ENCODE results near the gene RABGEF1. TPM values are rescaled to one million over a fixed set of nuclear protein-coding genes. Genes with fewer than 3 reads are reported as not detected.
"Not testable (repeated sequence)": the region's sequence is repeated elsewhere in the genome, so short reads cannot be mapped to it uniquely, and the experiment has no call there.

The RABGEF1 gene
- polyA plus RNA-seq, 1 of the 3 experiments (the other 2 are of a cell fraction) = 25.6 TPM

DNA sequence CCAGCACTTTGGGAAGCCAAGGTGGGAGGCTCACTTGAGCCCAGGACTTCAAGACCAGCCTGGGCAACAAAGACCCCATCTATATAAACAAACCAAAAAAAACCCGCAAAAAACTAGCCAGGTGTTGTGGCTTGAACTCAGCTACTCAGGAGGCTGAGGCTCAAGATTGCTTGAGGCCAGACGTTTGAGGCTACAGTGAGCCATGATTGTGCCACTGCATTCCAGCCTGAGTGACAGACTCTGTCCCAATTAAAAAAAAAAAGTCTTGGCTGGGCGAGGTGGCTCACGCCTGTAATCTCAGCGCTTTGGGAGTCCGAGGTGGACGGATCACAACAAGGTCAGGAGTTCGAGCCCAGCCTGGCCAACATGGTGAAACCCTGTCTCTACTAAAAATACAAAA lies 11.4 kb downstream of the RABGEF1 start:
- H3K9me3 ChIP-seq = no peaks in the 10 kb centered on the region
- no peak overlapping the region for H2AFZ ChIP-seq (ENCODE audit: low read depth)
- no peaks in the 10 kb centered on the region for H3K9me2 ChIP-seq
- peaks cover 0 to 14% of the 10 kb centered on the region in 2 experiments; a peak in 2 of 4 replicates for H3K4me1 ChIP-seq (ENCODE audit: control insufficient read depth in 1 of 2, insufficient read depth in 2 of 2, low read depth in 1 of 2, low read length in 1 of 2)
- H3K36me3 ChIP-seq (replicated peaks in 1 of 2; ENCODE audit: control insufficient read depth in 1 of 2, insufficient read depth in 2 of 2, low read length in 1 of 2) = peaks cover 0 to 8% of the 10 kb centered on the region in 2 experiments
- H3K4me2 ChIP-seq = no peak overlapping the region
- ChIA-PET CTCF (interaction anchor here (0.7 to 1.0 kb wide), 2 partner anchors 193 to 194 kb away, joined by 3 to 4 read pairs; no protein-coding TSS in a partner anchor), POLR2A (no interaction called here)
- no peak overlapping the region for H3K9ac ChIP-seq
- TF ChIP-seq POLR2AphosphoS5 (IDR thresholded peaks at IDR 0.05; ENCODE audit: low read depth, low read length) (no peak), JUND (IDR thresholded peaks at IDR 0.05) (no peak)
- peaks cover 100% of the 10 kb centered on the region for H3K79me2 ChIP-seq (ENCODE audit: insufficient read depth)
- H3F3A ChIP-seq (replicated peaks; ENCODE audit: insufficient read depth) = peaks cover 5% of the 10 kb centered on the region
- DNase-seq = no peak
- H3K4me3 ChIP-seq (ENCODE audit: low read depth in 2 of 2, low read length in 1 of 2) = no peak overlapping the region
- 95% methylated on average over 8 of the region's 8 CpGs for WGBS (ENCODE audit: low lambda C conversion rate)
- H3K27me3 ChIP-seq (ENCODE audit: insufficient read depth) = no peaks in the 10 kb centered on the region
- H3K27ac ChIP-seq (ENCODE audit: low read depth in 2 of 2, low read length in 1 of 2) = no peak overlapping the region
- H4K20me1 ChIP-seq (ENCODE audit: insufficient read depth) = peaks cover 91% of the 10 kb centered on the region

DNA sequence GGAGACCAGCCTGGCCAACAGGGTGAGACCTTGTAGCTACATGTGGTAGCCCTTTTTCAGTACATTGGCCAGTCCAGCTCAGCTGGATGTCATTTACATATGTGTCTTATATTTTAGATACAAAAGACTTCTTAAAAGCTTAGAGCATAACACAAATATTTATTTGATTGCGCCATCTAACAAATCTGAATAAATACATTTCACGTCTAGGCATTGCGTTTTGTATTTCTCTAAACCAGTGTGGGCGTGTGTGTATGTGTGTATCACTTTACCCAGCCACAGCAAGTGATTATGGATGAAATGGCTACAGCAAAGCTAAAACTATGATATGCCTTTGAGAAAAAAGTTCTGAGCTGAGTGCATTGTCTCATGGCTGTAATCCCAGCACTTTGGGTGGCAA lies 14.0 kb downstream of the RABGEF1 start:
- POLR2A ChIA-PET = no interaction called here

DNA sequence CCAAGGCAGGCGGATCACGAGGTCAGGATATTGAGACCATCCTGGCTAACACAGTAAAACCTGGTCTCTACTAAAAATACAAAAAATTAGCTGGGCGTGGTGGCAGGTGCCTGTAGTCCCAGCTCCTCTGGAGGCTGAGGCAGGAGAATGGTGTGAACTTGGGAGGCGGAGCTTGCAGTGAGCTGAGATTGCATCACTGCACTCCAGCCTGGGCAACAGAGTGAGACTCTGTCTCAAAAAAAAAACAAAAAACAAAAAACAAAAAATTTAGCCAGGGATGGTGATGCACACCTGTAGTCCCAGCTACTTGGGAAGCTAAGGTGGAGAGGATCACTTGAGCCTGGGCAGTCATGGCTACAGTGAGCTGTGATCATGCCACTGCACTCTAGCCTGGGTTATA lies 14.5 kb downstream of the RABGEF1 start:
- H3K4me2 ChIP-seq; H3K9me2 ChIP-seq; DNase-seq; H3K4me3 ChIP-seq (ENCODE audit: low read depth in 2 of 2, low read length in 1 of 2); H3K9ac ChIP-seq; H3F3A ChIP-seq (replicated peaks; ENCODE audit: insufficient read depth); H2AFZ ChIP-seq (ENCODE audit: low read depth); POLR2A ChIA-PET; H3K9me3 ChIP-seq; H3K27ac ChIP-seq (ENCODE audit: low read depth in 2 of 2, low read length in 1 of 2); H3K27me3 ChIP-seq (ENCODE audit: insufficient read depth); H3K4me1 ChIP-seq (ENCODE audit: control insufficient read depth in 1 of 2, insufficient read depth in 2 of 2, low read depth in 1 of 2, low read length in 1 of 2): not testable (repeated sequence)
- peaks cover 70% of the 10 kb centered on the region for H4K20me1 ChIP-seq (ENCODE audit: insufficient read depth)
- WGBS (ENCODE audit: low lambda C conversion rate) = 98% methylated on average over 4 of the region's 4 CpGs
- CTCF ChIA-PET = interaction anchor here (1.6 kb wide), 1 partner anchor 12 kb away, joined by 4 read pairs; no protein-coding TSS in a partner anchor
- peaks cover 100% of the 10 kb centered on the region for H3K79me2 ChIP-seq (ENCODE audit: insufficient read depth)
- H3K36me3 ChIP-seq (replicated peaks in 1 of 2; ENCODE audit: control insufficient read depth in 1 of 2, insufficient read depth in 2 of 2, low read length in 1 of 2) = peaks cover 5 to 25% of the 10 kb centered on the region in 2 experiments

More for the DNA sequence above, 14.0 kb downstream of the RABGEF1 start:
- no peak overlapping the region for H3K4me3 ChIP-seq (ENCODE audit: low read depth in 2 of 2, low read length in 1 of 2)
- H3K9me2 ChIP-seq = no peaks in the 10 kb centered on the region
- H3K9ac ChIP-seq = no peak overlapping the region
- H2AFZ ChIP-seq (ENCODE audit: low read depth) = no peak overlapping the region
- no peaks in the 10 kb centered on the region for H3K27me3 ChIP-seq (ENCODE audit: insufficient read depth)
- H3K79me2 ChIP-seq (ENCODE audit: insufficient read depth) = peaks cover 100% of the 10 kb centered on the region
- H3K36me3 ChIP-seq (replicated peaks in 1 of 2; ENCODE audit: control insufficient read depth in 1 of 2, insufficient read depth in 2 of 2, low read length in 1 of 2) = peaks cover 5 to 20% of the 10 kb centered on the region in 2 experiments
- DNase-seq = no peak
- no peaks in the 10 kb centered on the region for H3K9me3 ChIP-seq
- no peaks in the 10 kb centered on the region; a peak in 1 of 4 replicates for H3K4me1 ChIP-seq (ENCODE audit: control insufficient read depth in 1 of 2, insufficient read depth in 2 of 2, low read depth in 1 of 2, low read length in 1 of 2)
- H3K27ac ChIP-seq (ENCODE audit: low read depth in 2 of 2, low read length in 1 of 2) = no peak overlapping the region
- CTCF ChIA-PET = interaction anchor here (1.6 kb wide), 1 partner anchor 11 kb away, joined by 4 read pairs; no protein-coding TSS in a partner anchor
- 96% methylated on average over 4 of the region's 4 CpGs for WGBS (ENCODE audit: low lambda C conversion rate)
- H4K20me1 ChIP-seq (ENCODE audit: insufficient read depth) = peaks cover 76% of the 10 kb centered on the region
- H3F3A ChIP-seq (replicated peaks; ENCODE audit: insufficient read depth) = peaks cover 5% of the 10 kb centered on the region
- no peak for TF ChIP-seq CHD2 (IDR thresholded peaks at IDR 0.05; ENCODE audit: low read length, partially characterized antibody)
- TF ChIP-seq, protein P1, sequence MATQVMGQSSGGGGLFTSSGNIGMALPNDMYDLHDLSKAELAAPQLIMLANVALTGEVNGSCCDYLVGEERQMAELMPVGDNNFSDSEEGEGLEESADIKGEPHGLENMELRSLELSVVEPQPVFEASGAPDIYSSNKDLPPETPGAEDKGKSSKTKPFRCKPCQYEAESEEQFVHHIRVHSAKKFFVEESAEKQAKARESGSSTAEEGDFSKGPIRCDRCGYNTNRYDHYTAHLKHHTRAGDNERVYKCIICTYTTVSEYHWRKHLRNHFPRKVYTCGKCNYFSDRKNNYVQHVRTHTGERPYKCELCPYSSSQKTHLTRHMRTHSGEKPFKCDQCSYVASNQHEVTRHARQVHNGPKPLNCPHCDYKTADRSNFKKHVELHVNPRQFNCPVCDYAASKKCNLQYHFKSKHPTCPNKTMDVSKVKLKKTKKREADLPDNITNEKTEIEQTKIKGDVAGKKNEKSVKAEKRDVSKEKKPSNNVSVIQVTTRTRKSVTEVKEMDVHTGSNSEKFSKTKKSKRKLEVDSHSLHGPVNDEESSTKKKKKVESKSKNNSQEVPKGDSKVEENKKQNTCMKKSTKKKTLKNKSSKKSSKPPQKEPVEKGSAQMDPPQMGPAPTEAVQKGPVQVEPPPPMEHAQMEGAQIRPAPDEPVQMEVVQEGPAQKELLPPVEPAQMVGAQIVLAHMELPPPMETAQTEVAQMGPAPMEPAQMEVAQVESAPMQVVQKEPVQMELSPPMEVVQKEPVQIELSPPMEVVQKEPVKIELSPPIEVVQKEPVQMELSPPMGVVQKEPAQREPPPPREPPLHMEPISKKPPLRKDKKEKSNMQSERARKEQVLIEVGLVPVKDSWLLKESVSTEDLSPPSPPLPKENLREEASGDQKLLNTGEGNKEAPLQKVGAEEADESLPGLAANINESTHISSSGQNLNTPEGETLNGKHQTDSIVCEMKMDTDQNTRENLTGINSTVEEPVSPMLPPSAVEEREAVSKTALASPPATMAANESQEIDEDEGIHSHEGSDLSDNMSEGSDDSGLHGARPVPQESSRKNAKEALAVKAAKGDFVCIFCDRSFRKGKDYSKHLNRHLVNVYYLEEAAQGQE (IDR thresholded peaks at IDR 0.05; ENCODE audit: low read depth, low read length) = no peak
- TF ChIP-seq RXRA (IDR thresholded peaks at IDR 0.05; ENCODE audit: borderline replicate concordance, low read depth) = no peak
- TF ChIP-seq, protein P2, sequence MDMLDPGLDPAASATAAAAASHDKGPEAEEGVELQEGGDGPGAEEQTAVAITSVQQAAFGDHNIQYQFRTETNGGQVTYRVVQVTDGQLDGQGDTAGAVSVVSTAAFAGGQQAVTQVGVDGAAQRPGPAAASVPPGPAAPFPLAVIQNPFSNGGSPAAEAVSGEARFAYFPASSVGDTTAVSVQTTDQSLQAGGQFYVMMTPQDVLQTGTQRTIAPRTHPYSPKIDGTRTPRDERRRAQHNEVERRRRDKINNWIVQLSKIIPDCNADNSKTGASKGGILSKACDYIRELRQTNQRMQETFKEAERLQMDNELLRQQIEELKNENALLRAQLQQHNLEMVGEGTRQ (IDR thresholded peaks at IDR 0.05; ENCODE audit: borderline replicate concordance, low read depth, low read length) = no peak
- no peak for TF ChIP-seq POLR2AphosphoS5 (IDR thresholded peaks at IDR 0.05; ENCODE audit: low read depth, low read length)
- TF ChIP-seq MXI1 (IDR thresholded peaks at IDR 0.05; ENCODE audit: low read depth, low read length) = no peak
- TF ChIP-seq, protein P3, sequence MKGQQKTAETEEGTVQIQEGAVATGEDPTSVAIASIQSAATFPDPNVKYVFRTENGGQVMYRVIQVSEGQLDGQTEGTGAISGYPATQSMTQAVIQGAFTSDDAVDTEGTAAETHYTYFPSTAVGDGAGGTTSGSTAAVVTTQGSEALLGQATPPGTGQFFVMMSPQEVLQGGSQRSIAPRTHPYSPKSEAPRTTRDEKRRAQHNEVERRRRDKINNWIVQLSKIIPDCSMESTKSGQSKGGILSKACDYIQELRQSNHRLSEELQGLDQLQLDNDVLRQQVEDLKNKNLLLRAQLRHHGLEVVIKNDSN (IDR thresholded peaks at IDR 0.05; ENCODE audit: borderline replicate concordance, low read depth) = no peak
- H3K4me2 ChIP-seq = no peak overlapping the region

DNA sequence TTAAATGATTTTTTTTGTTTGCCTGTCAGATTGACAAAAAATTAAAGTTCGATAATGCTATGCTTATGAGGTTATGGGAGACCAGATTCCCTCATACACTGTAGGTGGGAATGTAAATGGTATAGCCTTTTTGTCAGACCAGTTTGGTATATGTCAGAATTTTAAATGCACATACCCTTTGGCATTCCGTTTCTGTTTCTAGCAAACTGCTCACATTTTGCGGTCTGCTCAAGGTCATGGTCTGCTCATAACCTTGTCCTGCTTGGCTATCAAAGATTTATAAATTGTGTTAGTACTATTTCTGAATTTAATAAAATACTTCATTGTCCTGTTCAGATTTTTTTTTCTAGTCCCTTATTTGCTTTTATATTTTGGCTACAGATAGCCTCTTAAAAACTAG lies 15.7 kb downstream of the RABGEF1 start:
- H3K27ac ChIP-seq (ENCODE audit: low read depth in 2 of 2, low read length in 1 of 2); H3F3A ChIP-seq (replicated peaks; ENCODE audit: insufficient read depth); H2AFZ ChIP-seq (ENCODE audit: low read depth); H3K4me3 ChIP-seq (ENCODE audit: low read depth in 2 of 2, low read length in 1 of 2); POLR2A ChIA-PET; H3K27me3 ChIP-seq (ENCODE audit: insufficient read depth); H3K9ac ChIP-seq; DNase-seq; H3K4me2 ChIP-seq; CTCF ChIA-PET; H3K4me1 ChIP-seq (ENCODE audit: control insufficient read depth in 1 of 2, insufficient read depth in 2 of 2, low read depth in 1 of 2, low read length in 1 of 2); H3K9me3 ChIP-seq; H3K9me2 ChIP-seq: not testable (repeated sequence)
- peaks cover 71% of the 10 kb centered on the region for H4K20me1 ChIP-seq (ENCODE audit: insufficient read depth)
- H3K79me2 ChIP-seq (ENCODE audit: insufficient read depth) = peaks cover 100% of the 10 kb centered on the region
- peaks cover 5 to 23% of the 10 kb centered on the region in 2 experiments for H3K36me3 ChIP-seq (replicated peaks in 1 of 2; ENCODE audit: control insufficient read depth in 1 of 2, insufficient read depth in 2 of 2, low read length in 1 of 2)
- WGBS (ENCODE audit: low lambda C conversion rate) = 96% methylated on average over 3 of the region's 3 CpGs
